ENCODE results near the gene ACER1. TPM values are rescaled to one million over a fixed set of nuclear protein-coding genes. Genes with fewer than 3 reads are reported as not detected.
A peak's percentile ranks its signal among the peaks of the same experiment; 100 is the strongest.
"Not testable (repeated sequence)": the region's sequence is repeated elsewhere in the genome, so short reads cannot be mapped to it uniquely, and the experiment has no call there.

Gene ACER1
- total RNA-seq = 4.0 TPM

DNA sequence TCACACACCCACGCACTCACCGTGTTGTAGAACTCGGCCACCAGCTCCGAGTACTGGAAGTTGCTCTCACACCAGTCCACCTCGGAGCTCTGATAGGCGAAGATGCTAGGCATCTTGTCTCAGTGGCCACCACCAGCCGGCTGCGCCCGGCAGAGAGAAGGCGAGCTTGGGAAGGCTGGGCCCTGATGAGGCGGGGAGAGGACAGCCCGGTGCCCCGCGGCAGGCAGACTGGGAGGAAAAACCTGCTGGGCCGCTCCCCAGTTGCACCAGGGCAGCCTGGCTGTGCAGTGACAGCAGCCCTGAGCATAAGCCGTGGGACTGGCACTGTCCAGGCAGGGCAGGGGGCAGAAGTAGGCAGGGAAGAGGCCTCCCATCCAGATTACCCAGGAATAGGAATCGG is at the start of gene ACER1:
ACER1 (minus strand) TSS at position 174 of the 400 bp plus-strand sequence; CDS start at position 113, 61 bp downstream.
- DNase-seq = no peak

- no peak for DNase-seq
These were observed 49.8 kb upstream of the ACER1 start for GRCh38 chr19:6383188-6383587.

GRCh38 chr19:6381030-6381750 is 47.8 kb upstream of the ACER1 start:
- no peak for DNase-seq

DNA sequence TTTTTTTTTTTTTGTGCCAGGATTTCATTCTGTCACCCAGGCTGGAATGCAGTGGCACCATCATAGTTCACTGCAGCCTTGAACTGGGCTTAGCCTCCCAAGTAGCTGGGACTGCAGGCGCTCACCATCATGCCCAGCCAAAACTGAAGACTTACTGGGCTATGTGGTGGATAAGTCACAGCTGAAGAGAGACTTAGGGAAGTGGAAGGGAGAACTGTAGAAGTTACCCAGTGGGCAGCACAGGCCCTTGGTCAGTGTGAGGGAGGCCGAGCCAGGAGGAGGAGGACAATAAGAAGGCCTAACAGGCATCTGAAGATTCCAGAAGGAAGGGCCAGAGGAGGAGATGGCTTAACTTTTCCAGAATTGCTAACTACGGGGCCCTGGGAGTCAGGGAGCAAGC is 46.3 kb upstream of the ACER1 start:
- DNase-seq = no peak

- no peak for DNase-seq
These were observed 45.1 kb upstream of the ACER1 start for GRCh38 chr19:6378486-6378885.

GRCh38 chr19:6378041-6378440 is 44.6 kb upstream of the ACER1 start:
- DNase-seq = no peak

DNA sequence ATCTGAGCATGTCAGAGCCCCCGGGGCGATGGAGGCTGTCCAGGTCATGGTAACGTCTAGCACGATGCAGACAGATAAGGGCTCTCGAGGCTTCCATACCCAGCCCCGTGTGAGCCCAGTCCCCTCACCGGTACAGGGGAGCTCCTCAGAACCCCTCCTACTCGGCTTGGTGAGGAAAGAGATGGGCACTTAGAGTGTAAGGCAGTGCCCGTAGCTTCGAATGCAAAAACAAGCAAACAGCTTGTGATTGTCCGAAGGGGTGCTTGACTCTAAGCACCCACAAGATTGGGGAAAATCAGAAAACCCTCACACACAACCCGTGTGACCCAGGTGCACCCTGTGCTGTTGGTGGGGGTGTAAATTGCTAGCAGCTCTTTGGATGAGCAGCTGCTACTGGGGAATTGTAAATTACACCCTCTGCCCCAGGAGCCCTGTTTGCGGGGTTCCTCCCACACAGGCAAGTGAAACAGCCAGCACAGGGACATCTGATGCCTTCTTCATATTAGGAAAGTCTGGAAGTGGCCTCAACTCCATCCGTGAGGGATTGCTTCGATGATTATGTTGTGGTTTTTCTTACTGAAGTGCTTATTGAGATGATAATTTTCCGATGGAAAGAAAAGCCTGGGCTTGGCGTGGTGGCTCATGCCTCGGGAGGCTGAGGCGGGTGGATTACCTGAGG is 43.2 kb upstream of the ACER1 start:
- no peak for DNase-seq

DNA sequence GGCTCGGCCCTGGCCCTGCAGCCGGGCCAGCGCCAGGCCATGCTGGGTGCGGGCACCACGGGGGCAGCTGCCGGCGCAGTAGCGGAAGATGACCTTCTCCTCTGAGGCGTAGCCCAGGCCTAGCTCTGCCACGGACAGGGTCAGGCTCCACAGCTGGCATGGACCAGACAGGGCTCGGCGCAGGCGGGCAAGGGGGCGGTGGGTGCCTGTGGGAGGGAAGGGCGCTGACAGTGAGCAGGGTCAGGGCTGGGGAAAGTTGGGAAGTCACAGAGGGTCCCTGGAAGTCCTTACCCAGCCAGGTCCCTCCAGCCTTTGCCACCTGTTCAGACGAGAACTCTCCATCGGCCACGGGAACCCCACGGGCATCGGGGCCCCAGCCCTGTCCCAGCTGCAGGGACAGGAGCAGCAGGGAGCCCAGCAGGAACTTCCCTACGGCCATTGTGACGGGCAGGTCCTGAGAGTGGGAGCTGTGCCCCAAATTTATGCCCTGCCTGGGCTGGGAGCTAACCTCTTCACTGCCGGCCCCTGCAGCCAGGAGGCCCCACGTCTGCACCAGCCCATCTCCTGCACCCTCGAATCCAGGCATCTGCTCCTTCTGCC is 42.1 kb upstream of the ACER1 start, which contains the start of gene PSPN:
PSPN (minus strand) TSS at position 523 of the 600 bp plus-strand sequence; CDS start at position 439, 84 bp downstream.
- no peak for DNase-seq

DNA sequence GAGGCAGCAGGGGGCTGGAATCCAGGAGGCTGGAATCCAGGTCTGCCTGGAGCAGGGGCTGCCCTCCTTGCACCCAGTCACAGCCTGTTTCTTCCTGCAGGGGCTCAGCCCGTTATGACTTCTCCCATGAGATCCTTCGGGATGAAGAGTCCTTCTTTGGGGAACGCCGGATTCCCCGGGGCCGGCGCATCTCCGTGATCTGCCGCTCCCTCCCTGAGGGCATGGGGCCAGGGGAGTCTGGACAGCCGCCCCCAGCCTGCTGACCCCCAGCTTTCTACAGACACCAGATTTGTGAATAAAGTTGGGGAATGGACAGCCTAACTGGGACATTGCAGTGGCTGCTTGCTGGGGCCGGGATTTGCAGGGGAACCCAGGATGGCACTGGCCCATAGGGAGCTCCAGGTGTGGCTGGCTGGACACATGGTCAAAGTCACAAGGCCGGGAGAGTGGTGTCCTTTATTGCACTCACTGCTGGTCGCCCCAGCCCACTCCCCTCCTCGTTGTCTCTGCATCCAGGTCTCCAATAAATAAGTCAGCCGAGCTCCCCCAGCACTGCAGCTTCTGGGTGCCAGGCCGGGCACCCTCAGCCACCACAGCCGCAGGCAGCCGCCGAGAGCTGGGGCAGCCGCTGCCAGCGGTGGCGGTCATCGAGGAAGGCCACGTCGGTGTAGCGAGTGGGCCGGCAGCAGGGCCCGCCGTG is 41.4 kb upstream of the ACER1 start:
- no peak for DNase-seq

- DNase-seq = no peak
These were observed 40.8 kb upstream of the ACER1 start for GRCh38 chr19:6374161-6374709.

- no peak for DNase-seq
These were observed 40.3 kb upstream of the ACER1 start for GRCh38 chr19:6373813-6374108.

- peak; percentile 99 for DNase-seq
These were observed 39.8 kb upstream of the ACER1 start for GRCh38 chr19:6373096-6373812.

DNA sequence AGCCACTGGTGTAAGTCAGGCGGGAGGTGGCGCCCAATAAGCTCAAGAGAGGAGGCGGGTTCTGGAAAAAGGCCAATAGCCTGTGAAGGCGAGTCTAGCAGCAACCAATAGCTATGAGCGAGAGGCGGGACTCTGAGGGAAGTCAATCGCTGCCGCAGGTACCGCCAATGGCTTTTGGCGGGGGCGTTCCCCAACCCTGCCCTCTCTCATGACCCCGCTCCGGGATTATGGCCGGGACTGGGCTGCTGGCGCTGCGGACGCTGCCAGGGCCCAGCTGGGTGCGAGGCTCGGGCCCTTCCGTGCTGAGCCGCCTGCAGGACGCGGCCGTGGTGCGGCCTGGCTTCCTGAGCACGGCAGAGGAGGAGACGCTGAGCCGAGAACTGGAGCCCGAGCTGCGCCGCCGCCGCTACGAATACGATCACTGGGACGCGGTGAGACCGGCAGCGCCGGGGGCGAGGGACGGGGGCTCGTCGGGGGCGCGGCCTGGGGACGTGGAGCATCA is 39.2 kb upstream of the ACER1 start, which contains the start of gene ALKBH7:
ALKBH7 (plus strand) TSS at position 201 of the 502 bp plus-strand sequence; CDS start at position 228, 27 bp downstream.
- peak; percentile 100 for DNase-seq

GRCh38 chr19:6364353-6364752 is 30.9 kb upstream of the ACER1 start:
- DNase-seq = no peak

GRCh38 chr19:6362351-6362801 is 29.0 kb upstream of the ACER1 start:
- DNase-seq = no peak

- DNase-seq = no peak
These were observed 28.6 kb upstream of the ACER1 start for GRCh38 chr19:6362027-6362350.

- not testable (repeated sequence) for DNase-seq
These were observed 27.4 kb upstream of the ACER1 start for GRCh38 chr19:6360857-6361216.

DNA sequence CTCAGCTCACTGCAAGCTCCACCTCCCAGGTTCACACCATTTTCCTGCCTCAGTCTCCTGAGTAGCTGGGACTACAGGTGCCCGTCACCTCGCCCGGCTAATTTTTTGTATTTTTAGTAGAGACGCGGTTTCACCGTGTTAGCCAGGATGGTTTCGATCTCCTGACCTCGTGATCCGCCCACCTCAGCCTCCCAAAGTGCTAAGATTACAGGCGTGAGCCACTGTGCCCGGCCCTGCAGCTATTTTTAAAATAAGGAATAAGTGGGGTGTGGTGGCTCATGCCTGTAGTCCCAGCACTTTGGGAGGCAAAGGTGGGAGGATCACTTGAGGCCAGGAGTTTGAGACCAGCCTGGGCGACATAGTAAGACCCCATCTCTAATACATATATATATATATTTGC is 27.0 kb upstream of the ACER1 start:
- not testable (repeated sequence) for DNase-seq

GRCh38 chr19:6359568-6360341 is 26.3 kb upstream of the ACER1 start:
- no peak for DNase-seq

GRCh38 chr19:6358003-6358402 is 24.6 kb upstream of the ACER1 start:
- DNase-seq = no peak

GRCh38 chr19:6357174-6357573 is 23.8 kb upstream of the ACER1 start:
- no peak for DNase-seq

All from skin of body (tissue), 2 donors.